Brain microvascular endothelial cell (primary cell): ENCODE measurements around the gene LPXN.

Experiments
- DNase-seq: peaks from one replicate; pipeline ENCODE4 v3.0.0-alpha.2; 2020
- H3K27ac ChIP-seq: fragments of 250-450 bp; sonication (Bioruptor Pico); 2 replicates; pipeline ENCODE4 v1.5.1; 2020; ENCODE audit warnings: mild to moderate bottlenecking, moderate library complexity
- H3K27me3 ChIP-seq: fragments of 250-450 bp; sonication (Bioruptor Pico); replicated peaks from 2 replicates; pipeline ENCODE4 v1.5.1; 2020; ENCODE audit warnings: mild to moderate bottlenecking
- H3K36me3 ChIP-seq: fragments of 250-450 bp; sonication (Bioruptor Pico); replicated peaks from 2 replicates; pipeline ENCODE4 v1.5.1; 2020; ENCODE audit warnings: mild to moderate bottlenecking
- H3K4me3 ChIP-seq: 2 replicates; pipeline ENCODE4 v1.5.1; 2011; ENCODE audit warnings: low read depth, mild to moderate bottlenecking, control low read depth, low read length, moderate library complexity
- CTCF ChIP-seq: IDR thresholded peaks from 2 replicates; pipeline ENCODE4 v1.5.1; 2011; ENCODE audit warnings: low read depth, mild to moderate bottlenecking, moderate library complexity, low read length, control low read depth, inconsistent platforms; ENCODE audit errors: missing control alignments
- in situ Hi-C: cut with HindIII; loops from 2 replicates; pipeline ENCODE4 v1.10.0; 2017; ENCODE audit warnings: low sequenced_read_pairs, low pct_ligation_motif_present

LPXN gene

GRCh38 chr11:58494101-58494500 lies 81.6 kb downstream of the LPXN start:
- TF ChIP-seq CTCF = no peak
- Histone ChIP-seq H3K27ac (peak overlapping the region; percentile 69), H3K36me3 (no peaks in the 10 kb centered on the region), H3K27me3 (no peaks in the 10 kb centered on the region), H3K4me3 (no peak overlapping the region)
- DNase-seq = no peak
- in situ Hi-C loops = no loop called here

GRCh38 chr11:58493676-58494075 lies 82.0 kb downstream of the LPXN start:
- no peaks in the 10 kb centered on the region for H3K27me3 ChIP-seq
- H3K4me3 ChIP-seq = no peak overlapping the region
- peak; percentile 29 for DNase-seq
- no peak for TF ChIP-seq CTCF
- H3K36me3 ChIP-seq = no peaks in the 10 kb centered on the region
- peak overlapping the region; percentile 69 for H3K27ac ChIP-seq
- in situ Hi-C loops = no loop called here

DNA sequence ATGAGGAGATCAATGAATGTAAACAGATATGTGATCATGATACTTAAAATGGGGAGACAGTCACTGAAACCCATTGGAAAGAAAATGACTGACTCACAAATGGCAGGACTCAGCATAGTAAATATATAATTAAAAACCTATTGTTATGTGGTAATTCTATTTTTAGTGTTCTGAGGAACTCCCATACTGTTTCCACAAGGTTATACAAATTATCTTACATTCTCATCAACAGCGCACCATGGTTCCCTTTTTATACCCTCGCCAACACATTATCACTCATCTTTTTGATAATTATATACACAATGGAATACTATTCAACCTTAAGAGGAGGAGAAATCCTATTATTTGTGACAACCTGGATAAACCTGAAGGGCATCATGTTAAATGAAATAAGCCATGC lies 84.8 kb downstream of the LPXN start:
- DNase-seq = no peak
- in situ Hi-C loops = no loop called here
- Histone ChIP-seq H3K36me3 (no peaks in the 10 kb centered on the region), H3K27ac (no peak overlapping the region), H3K27me3 (no peaks in the 10 kb centered on the region), H3K4me3 (no peak overlapping the region)
- TF ChIP-seq CTCF = no peak

DNA sequence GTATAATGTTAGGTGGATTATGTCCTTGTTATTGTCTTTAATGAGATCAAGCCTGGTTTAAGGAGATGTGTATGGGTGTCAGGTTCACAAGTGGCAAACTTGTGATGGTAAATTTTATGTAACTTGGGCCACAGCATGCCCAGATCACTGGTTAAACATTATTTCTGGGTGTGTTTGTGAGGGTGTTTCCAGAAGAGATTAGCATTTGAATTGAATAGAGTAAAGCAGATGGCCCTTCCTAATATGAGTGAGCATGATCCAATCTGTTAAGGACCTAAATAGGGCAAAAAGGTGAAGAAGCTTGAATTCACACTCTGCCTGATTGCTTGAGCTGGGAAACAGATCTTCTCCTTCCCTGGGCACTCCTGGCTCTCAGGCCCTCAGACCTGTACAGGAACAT lies 88.5 kb downstream of the LPXN start:
- in situ Hi-C loops = no loop called here
- Histone ChIP-seq H3K4me3 (no peak overlapping the region), H3K27ac (no peak overlapping the region), H3K36me3 (no peaks in the 10 kb centered on the region), H3K27me3 (no peaks in the 10 kb centered on the region)
- no peak for TF ChIP-seq CTCF
- no peak for DNase-seq

- H3K27me3 ChIP-seq = no peaks in the 10 kb centered on the region
- in situ Hi-C loops = no loop called here
- H3K36me3 ChIP-seq = no peaks in the 10 kb centered on the region
- no peak for TF ChIP-seq CTCF
- H3K4me3 ChIP-seq = no peak overlapping the region
- no peak overlapping the region for H3K27ac ChIP-seq
- no peak for DNase-seq
Observed at GRCh38 chr11:58485961-58486360, 89.7 kb downstream of the LPXN start.
